GM18951 (cell line): Measurements from ENCODE around the gene DIP2C.

Experiments used
- POLR2A ChIP-seq: IDR thresholded peaks from 4 replicates; pipeline ENCODE4 v1.6.1; 2011; ENCODE audit warnings: mild to moderate bottlenecking; ENCODE audit not compliant: insufficient read length, insufficient read depth; ENCODE audit errors: extremely low read depth
- in situ Hi-C: fragments of 300-500 bp; cut with MboI; formaldehyde crosslinking; loops from one replicate; pipeline ENCODE4 v1.12.0; 2022; ENCODE audit warnings: low sequenced_read_pairs, mixed read lengths, inconsistent platforms; ENCODE audit not compliant: unreplicated experiment

Gene DIP2C

GRCh38 chr10:570628-571163 lies 118.8 kb downstream of the DIP2C start:
- in situ Hi-C loops = no loop called here
- TF ChIP-seq POLR2A = no peak

- no peak for TF ChIP-seq POLR2A
- in situ Hi-C loops = no loop called here
Measured at GRCh38 chr10:569961-570627, 119.4 kb downstream of the DIP2C start.

- no peak for TF ChIP-seq POLR2A
- in situ Hi-C loops = no loop called here
Measured at GRCh38 chr10:568848-569247, 120.6 kb downstream of the DIP2C start.

- no peak for TF ChIP-seq POLR2A
- in situ Hi-C loops = no loop called here
Measured at GRCh38 chr10:567869-568268, 121.6 kb downstream of the DIP2C start.

GRCh38 chr10:566241-566885 lies 123.1 kb downstream of the DIP2C start:
- no peak for TF ChIP-seq POLR2A
- in situ Hi-C loops = no loop called here

GRCh38 chr10:565676-566075 lies 123.8 kb downstream of the DIP2C start:
- TF ChIP-seq POLR2A = no peak
- in situ Hi-C loops = no loop called here

- no peak for TF ChIP-seq POLR2A
- in situ Hi-C loops = no loop called here
Measured at GRCh38 chr10:565146-565545, 124.3 kb downstream of the DIP2C start.

GRCh38 chr10:563827-564226 lies 125.6 kb downstream of the DIP2C start:
- in situ Hi-C loops = no loop called here
- TF ChIP-seq POLR2A = no peak

GRCh38 chr10:562142-562541 lies 127.3 kb downstream of the DIP2C start:
- TF ChIP-seq POLR2A = no peak
- in situ Hi-C loops = no loop called here

- in situ Hi-C loops = no loop called here
- TF ChIP-seq POLR2A = no peak
Measured at GRCh38 chr10:561721-562120, 127.7 kb downstream of the DIP2C start.

- in situ Hi-C loops = no loop called here
- no peak for TF ChIP-seq POLR2A
Measured at GRCh38 chr10:560314-560992, 129.0 kb downstream of the DIP2C start.

- in situ Hi-C loops = no loop called here
- no peak for TF ChIP-seq POLR2A
Measured at GRCh38 chr10:559767-560047, 129.8 kb downstream of the DIP2C start.

GRCh38 chr10:558891-559766 lies 130.3 kb downstream of the DIP2C start:
- no peak for TF ChIP-seq POLR2A
- in situ Hi-C loops = no loop called here

- TF ChIP-seq POLR2A = no peak
Measured at GRCh38 chr10:558364-558763, 131.1 kb downstream of the DIP2C start.

More at GRCh38 chr10:558364-558763, 131.1 kb downstream of the DIP2C start:
- in situ Hi-C loops = no loop called here
